Measurements from ENCODE around the gene TUBGCP3.
A peak's percentile ranks its signal among the peaks of the same experiment; 100 is the strongest.

TUBGCP3 gene

DNA sequence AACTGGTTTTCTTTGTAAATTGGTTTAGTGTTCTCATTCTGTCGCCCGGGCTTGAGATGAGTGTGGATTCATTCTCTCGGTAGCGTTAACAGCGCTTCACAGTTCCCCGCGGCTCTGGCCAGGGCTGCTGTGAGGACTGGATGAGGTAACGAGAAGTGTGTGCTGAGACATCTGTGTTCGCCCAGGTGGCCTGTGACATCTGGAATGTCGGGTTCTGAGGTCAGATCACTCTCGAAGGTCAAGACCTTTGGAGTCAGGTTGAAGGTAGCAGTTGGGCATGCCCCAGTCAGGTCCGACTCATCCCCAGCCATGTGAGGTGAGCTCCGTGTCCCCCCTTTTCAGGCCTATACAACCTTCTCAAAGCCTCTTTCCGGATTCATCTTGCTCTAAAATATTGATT, 13.4 kb upstream of the TUBGCP3 start:
- DNase-seq (ENCODE audit: insufficient read length, low spot score) (no peak), FAIRE-seq (no peak)
- TF ChIP-seq POLR2AphosphoS5 (IDR thresholded peaks at IDR 0.05; ENCODE audit: low read depth, low read length), result no peak
- no peak for TF ChIP-seq POU2F2 (IDR thresholded peaks at IDR 0.05; ENCODE audit: low read depth, low read length)
- TF ChIP-seq TAF1 (IDR thresholded peaks at IDR 0.05; ENCODE audit: low read depth, low read length), result no peak
- TF ChIP-seq SPI1 (IDR thresholded peaks at IDR 0.05; ENCODE audit: low read depth, low read length), result no peak
- no peak for TF ChIP-seq POLR2A (IDR thresholded peaks at IDR 0.05; ENCODE audit: low read depth, low read length)
- TF ChIP-seq PAX5 (IDR thresholded peaks at IDR 0.05; ENCODE audit: insufficient read depth, low read length, severe bottlenecking), result no peak

DNA sequence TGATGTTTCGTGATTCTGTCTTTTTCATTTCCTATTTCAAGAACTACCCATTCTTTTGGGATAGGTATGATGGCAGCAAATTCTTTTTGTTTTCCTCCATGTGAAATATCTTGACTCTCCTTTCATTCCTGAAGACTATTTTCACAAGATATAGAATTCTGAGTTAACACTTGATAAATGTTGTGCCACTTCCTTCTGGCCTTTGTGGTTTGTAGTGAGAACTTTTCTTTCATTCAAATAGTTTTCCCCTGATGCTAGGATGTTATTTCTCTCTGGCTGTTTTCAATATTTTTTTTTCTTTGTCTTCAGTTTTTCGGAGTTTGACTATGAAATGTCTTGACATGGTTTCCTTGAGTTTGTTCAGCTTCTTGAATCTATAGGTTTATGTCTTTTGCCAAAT, 8.3 kb upstream of the TUBGCP3 start:
- no peak for DNase-seq (ENCODE audit: insufficient read length, low spot score)
- FAIRE-seq, result no peak

DNA sequence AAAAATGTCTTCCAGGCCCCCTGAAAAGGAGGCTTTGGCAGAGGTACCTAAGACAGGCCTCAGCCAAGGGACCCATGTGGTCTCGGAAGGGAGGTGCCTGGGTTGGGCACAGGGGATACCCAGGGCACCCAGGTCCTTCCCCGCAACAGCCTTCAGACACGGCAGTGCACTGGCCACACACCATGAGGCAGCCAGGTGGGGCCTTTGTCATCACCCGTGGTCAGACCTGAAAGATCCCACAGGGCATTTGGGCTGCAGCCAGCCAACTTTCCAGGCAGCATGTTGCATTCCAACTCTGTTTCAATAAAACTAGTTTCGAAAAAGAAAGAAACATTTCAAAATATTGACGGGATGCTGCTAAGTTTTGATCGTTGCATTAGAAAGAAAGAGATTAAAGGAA, 4.7 kb upstream of the TUBGCP3 start:
- DNase-seq (ENCODE audit: insufficient read length, low spot score) (no peak), FAIRE-seq (no peak)
- TF ChIP-seq POLR2AphosphoS5 (IDR thresholded peaks at IDR 0.05; ENCODE audit: low read depth, low read length) (no peak), POLR2A (IDR thresholded peaks at IDR 0.05; ENCODE audit: low read depth, low read length) (no peak), SPI1 (IDR thresholded peaks at IDR 0.05; ENCODE audit: low read depth, low read length) (no peak), TAF1 (IDR thresholded peaks at IDR 0.05; ENCODE audit: low read depth, low read length) (no peak), PAX5 (IDR thresholded peaks at IDR 0.05; ENCODE audit: insufficient read depth, low read length, severe bottlenecking) (no peak), POU2F2 (IDR thresholded peaks at IDR 0.05; ENCODE audit: low read depth, low read length) (no peak)

More for the DNA sequence above, 8.3 kb upstream of the TUBGCP3 start:
- TF ChIP-seq POLR2A (IDR thresholded peaks at IDR 0.05; ENCODE audit: low read depth, low read length), result no peak
- TF ChIP-seq POU2F2 (IDR thresholded peaks at IDR 0.05; ENCODE audit: low read depth, low read length), result no peak
- TF ChIP-seq POLR2AphosphoS5 (IDR thresholded peaks at IDR 0.05; ENCODE audit: low read depth, low read length), result no peak
- TF ChIP-seq TAF1 (IDR thresholded peaks at IDR 0.05; ENCODE audit: low read depth, low read length), result no peak

GRCh38 chr13:112592181-112592580, 4.2 kb upstream of the TUBGCP3 start:
- DNase-seq (ENCODE audit: insufficient read length, low spot score), result no peak
- no peak for FAIRE-seq
- no peak for TF ChIP-seq POLR2AphosphoS5 (IDR thresholded peaks at IDR 0.05; ENCODE audit: low read depth, low read length)
- no peak for TF ChIP-seq TAF1 (IDR thresholded peaks at IDR 0.05; ENCODE audit: low read depth, low read length)
- no peak for TF ChIP-seq PAX5 (IDR thresholded peaks at IDR 0.05; ENCODE audit: insufficient read depth, low read length, severe bottlenecking)
- no peak for TF ChIP-seq POU2F2 (IDR thresholded peaks at IDR 0.05; ENCODE audit: low read depth, low read length)
- TF ChIP-seq POLR2A (IDR thresholded peaks at IDR 0.05; ENCODE audit: low read depth, low read length), result no peak
- no peak for TF ChIP-seq SPI1 (IDR thresholded peaks at IDR 0.05; ENCODE audit: low read depth, low read length)

DNA sequence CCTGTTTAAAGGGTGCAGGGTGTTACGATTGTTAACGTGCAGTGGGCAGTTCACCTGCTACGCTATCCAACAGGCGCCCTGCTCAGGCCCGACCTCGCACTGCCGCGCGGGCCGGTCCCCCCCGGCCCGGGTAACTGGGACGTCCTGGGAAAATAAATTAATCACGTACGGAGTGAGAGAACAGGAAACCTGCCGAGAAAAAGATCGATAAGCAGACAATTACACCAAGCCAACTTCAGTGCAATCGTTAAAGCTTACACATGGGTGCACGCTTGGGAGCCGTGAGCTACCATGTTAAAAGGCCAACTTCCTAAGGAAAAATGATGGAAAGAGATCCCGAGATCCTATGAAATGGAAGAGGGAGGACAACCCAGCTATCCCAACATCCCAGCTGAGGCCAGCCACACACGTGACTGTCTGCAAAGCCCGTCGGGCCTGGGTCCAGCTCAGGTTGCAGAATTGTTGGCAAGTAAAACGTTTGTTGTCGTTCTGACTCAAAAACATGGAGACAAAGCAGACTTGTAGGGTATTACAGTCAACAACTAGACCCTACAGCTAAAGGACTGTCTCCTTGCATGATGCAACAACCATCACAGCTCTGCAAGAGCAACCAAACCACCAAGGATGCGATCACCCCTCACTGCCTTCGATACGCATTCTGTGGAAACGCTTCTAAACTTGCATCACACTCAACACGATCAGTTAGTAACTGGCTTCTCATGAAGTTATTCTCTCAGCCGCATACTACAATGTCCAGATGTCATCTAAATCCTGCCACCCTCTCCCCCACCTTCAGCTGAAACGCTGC, 741 bp upstream of the TUBGCP3 start:
- TF ChIP-seq TAF1 (IDR thresholded peaks at IDR 0.05; ENCODE audit: low read depth, low read length) (no peak), SPI1 (IDR thresholded peaks at IDR 0.05; ENCODE audit: low read depth, low read length) (no peak), POLR2AphosphoS5 (IDR thresholded peaks at IDR 0.05; ENCODE audit: low read depth, low read length) (no peak), POLR2A (IDR thresholded peaks at IDR 0.05; ENCODE audit: low read depth, low read length) (no peak), PAX5 (IDR thresholded peaks at IDR 0.05; ENCODE audit: insufficient read depth, low read length, severe bottlenecking) (no peak), POU2F2 (IDR thresholded peaks at IDR 0.05; ENCODE audit: low read depth, low read length) (no peak)
- no peak for DNase-seq (ENCODE audit: insufficient read length, low spot score)
- no peak for FAIRE-seq

DNA sequence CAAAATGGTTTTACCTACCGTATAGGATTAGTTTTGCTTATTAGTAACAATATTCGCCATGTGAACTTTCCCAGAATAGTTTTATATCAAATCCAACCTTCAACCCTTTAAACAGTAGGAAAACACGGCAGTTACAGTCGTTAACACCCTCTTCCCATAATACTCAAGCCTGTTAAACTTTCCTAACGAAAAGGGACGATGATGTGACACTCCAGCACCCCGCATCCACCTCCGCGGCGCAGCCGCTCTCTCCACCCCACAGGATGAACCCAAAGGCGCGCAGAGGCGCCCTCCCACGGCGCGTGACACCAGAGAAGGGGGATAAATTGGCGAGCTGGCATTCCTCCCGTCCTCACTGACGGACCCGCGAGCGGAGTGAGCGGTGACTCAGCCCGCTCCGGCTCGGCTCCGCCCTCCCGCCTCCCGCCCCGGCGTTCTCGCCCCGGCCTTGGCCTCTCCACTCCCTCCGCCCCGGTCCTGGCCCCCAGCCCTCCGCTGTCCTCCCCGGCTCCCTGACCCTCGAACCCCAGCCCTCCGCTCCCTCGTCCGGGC, 665 bp downstream of the TUBGCP3 start:
- FAIRE-seq (no peak), DNase-seq (ENCODE audit: insufficient read length, low spot score) (peak; percentile 69)
- TF ChIP-seq POLR2A (IDR thresholded peaks at IDR 0.05; ENCODE audit: low read depth, low read length) (no peak), TAF1 (IDR thresholded peaks at IDR 0.05; ENCODE audit: low read depth, low read length) (peak; percentile 51; the same call in 1 of the 2 replicates), SPI1 (IDR thresholded peaks at IDR 0.05; ENCODE audit: low read depth, low read length) (no peak)

GRCh38 chr13:112586334-112586960, 1.5 kb downstream of the TUBGCP3 start:
- TF ChIP-seq POLR2AphosphoS5 (IDR thresholded peaks at IDR 0.05; ENCODE audit: low read depth, low read length) (no peak), PAX5 (IDR thresholded peaks at IDR 0.05; ENCODE audit: insufficient read depth, low read length, severe bottlenecking) (no peak), POLR2A (IDR thresholded peaks at IDR 0.05; ENCODE audit: low read depth, low read length) (no peak), SPI1 (IDR thresholded peaks at IDR 0.05; ENCODE audit: low read depth, low read length) (no peak), POU2F2 (IDR thresholded peaks at IDR 0.05; ENCODE audit: low read depth, low read length) (no peak), TAF1 (IDR thresholded peaks at IDR 0.05; ENCODE audit: low read depth, low read length) (no peak)

GRCh38 chr13:112583592-112584277, 4.2 kb downstream of the TUBGCP3 start:
- TF ChIP-seq SPI1 (IDR thresholded peaks at IDR 0.05; ENCODE audit: low read depth, low read length), result peak; percentile 98
- no peak for TF ChIP-seq POU2F2 (IDR thresholded peaks at IDR 0.05; ENCODE audit: low read depth, low read length)
- no peak for TF ChIP-seq POLR2AphosphoS5 (IDR thresholded peaks at IDR 0.05; ENCODE audit: low read depth, low read length)
- no peak for TF ChIP-seq PAX5 (IDR thresholded peaks at IDR 0.05; ENCODE audit: insufficient read depth, low read length, severe bottlenecking)
- no peak for TF ChIP-seq TAF1 (IDR thresholded peaks at IDR 0.05; ENCODE audit: low read depth, low read length)
- TF ChIP-seq POLR2A (IDR thresholded peaks at IDR 0.05; ENCODE audit: low read depth, low read length), result peak; percentile 45; the same call in 1 of the 2 replicates
- no peak for DNase-seq (ENCODE audit: insufficient read length, low spot score)
- FAIRE-seq, result peak; percentile 87

More at GRCh38 chr13:112586334-112586960, 1.5 kb downstream of the TUBGCP3 start:
- DNase-seq (ENCODE audit: insufficient read length, low spot score) (no peak), FAIRE-seq (peak; percentile 35)

- FAIRE-seq (peak; percentile 5), DNase-seq (ENCODE audit: insufficient read length, low spot score) (no peak)
- no peak for TF ChIP-seq PAX5 (IDR thresholded peaks at IDR 0.05; ENCODE audit: insufficient read depth, low read length, severe bottlenecking)
- no peak for TF ChIP-seq POLR2AphosphoS5 (IDR thresholded peaks at IDR 0.05; ENCODE audit: low read depth, low read length)
- TF ChIP-seq POU2F2 (IDR thresholded peaks at IDR 0.05; ENCODE audit: low read depth, low read length), result no peak
- no peak for TF ChIP-seq POLR2A (IDR thresholded peaks at IDR 0.05; ENCODE audit: low read depth, low read length)
- TF ChIP-seq SPI1 (IDR thresholded peaks at IDR 0.05; ENCODE audit: low read depth, low read length), result no peak
- no peak for TF ChIP-seq TAF1 (IDR thresholded peaks at IDR 0.05; ENCODE audit: low read depth, low read length)
Observed at GRCh38 chr13:112582263-112582662, 5.7 kb downstream of the TUBGCP3 start.
